GM12865 (cell line): ENCODE data around the gene SUCLA2.

ENCODE experiments used
- DNase-seq: peaks from one replicate; pipeline ENCODE4 v3.0.0; 2010; ENCODE audit warnings: low read depth
- H3K4me3 ChIP-seq: 2 replicates; pipeline ENCODE4 v1.5.1; 2011; ENCODE audit warnings: mild to moderate bottlenecking, low read depth, low read length, control low read depth
- TF ChIP-seq, protein P1 (sequence below): IDR thresholded peaks from 2 replicates; pipeline ENCODE4 v1.5.1; 2011; ENCODE audit warnings: low read length, control low read depth, low read depth, inconsistent platforms; ENCODE audit not compliant: insufficient read depth; ENCODE audit errors: missing control alignments

The SUCLA2 gene

DNA sequence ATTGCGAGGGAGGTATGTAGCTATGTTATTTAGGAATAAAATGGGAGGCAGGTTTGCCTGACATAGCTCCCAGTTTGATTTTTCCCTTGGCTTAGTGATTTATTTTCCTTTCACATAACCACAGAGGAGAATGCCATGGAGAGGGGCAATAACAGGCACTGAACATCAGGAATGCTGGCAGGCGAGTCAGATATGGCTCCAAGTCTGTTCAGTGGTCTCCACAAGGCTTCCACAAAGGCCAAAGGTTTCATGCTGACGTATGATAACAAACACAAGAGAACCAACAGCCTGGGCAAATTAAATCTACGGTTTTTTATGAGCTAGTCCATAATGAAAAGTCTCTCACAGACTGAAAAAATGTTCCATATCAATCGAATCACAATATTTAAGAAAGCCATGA, 66.7 kb downstream of the SUCLA2 start:
- no peak overlapping the region for H3K4me3 ChIP-seq
- TF ChIP-seq, protein P1, sequence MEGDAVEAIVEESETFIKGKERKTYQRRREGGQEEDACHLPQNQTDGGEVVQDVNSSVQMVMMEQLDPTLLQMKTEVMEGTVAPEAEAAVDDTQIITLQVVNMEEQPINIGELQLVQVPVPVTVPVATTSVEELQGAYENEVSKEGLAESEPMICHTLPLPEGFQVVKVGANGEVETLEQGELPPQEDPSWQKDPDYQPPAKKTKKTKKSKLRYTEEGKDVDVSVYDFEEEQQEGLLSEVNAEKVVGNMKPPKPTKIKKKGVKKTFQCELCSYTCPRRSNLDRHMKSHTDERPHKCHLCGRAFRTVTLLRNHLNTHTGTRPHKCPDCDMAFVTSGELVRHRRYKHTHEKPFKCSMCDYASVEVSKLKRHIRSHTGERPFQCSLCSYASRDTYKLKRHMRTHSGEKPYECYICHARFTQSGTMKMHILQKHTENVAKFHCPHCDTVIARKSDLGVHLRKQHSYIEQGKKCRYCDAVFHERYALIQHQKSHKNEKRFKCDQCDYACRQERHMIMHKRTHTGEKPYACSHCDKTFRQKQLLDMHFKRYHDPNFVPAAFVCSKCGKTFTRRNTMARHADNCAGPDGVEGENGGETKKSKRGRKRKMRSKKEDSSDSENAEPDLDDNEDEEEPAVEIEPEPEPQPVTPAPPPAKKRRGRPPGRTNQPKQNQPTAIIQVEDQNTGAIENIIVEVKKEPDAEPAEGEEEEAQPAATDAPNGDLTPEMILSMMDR = no peak
- DNase-seq = no peak

GRCh38 chr13:47932950-47933923, 67.8 kb downstream of the SUCLA2 start:
- TF ChIP-seq, protein P1 = no peak
- H3K4me3 ChIP-seq = no peak overlapping the region
- no peak for DNase-seq

DNA sequence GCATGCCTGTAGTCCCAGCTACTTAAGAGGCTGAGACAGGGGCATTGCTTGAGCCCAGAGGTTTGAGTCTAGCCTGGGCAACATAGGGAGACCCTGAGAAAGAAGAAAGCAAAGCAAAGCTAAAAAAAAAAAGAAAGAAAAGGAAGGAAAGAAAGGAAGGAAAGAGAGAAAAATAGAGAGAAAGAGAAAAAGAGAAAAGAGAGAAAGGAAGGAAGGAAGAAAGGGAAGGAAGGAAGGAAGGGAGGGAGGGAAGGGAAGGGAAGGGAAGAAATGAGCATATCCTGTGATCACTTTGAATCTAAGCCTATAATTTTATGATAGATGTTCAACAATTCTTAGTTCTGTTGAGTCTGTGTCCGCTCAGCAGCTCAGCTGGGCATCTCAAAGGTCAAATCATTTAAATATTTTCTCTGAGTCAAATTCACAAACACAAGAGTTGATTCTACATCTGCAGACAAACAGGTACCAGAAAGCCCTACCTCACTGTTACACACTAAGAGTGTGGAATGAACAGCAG, 70.4 kb downstream of the SUCLA2 start:
- DNase-seq = no peak
- no peak overlapping the region for H3K4me3 ChIP-seq
- TF ChIP-seq, protein P1 = no peak

GRCh38 chr13:47929156-47929555, 71.9 kb downstream of the SUCLA2 start:
- DNase-seq = no peak
- no peak overlapping the region for H3K4me3 ChIP-seq
- TF ChIP-seq, protein P1 = no peak

GRCh38 chr13:47917022-47917574, 84.0 kb downstream of the SUCLA2 start:
- no peak overlapping the region for H3K4me3 ChIP-seq
- TF ChIP-seq, protein P1 = no peak
- DNase-seq = peak; percentile 10

DNA sequence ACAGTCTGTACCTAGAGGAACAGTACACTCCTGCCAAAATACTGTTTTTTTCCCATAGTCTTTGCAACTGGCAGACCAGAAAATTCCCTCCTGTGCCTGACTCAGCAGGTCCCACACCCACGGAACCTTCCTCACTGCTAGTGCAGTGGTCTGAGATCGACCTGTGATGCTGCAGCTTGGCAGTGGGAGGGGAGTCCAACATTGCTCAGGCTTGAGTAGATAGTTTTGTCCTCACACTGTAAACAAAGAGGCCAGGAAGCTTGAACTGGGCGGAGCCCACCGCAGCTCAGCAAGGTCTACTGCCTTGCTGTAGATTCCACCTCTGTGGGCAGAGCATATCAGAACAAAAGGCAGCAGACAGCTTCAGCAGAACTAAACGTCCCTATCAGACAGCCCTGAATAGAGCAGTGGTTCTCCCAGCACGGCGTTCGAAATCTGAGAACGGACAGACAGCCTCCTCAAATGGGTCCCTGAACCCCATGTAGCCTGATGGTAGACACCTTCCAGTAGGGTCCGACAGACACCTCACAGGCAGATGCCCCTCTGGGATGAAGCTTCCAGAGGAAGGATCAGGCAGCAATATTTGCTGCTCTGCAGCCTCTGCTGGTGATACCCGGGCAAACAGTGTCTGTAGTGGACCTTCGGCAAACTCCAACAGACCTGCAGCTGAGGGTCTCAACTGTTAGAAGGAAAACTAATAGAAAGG, 92.7 kb downstream of the SUCLA2 start:
- no peak for DNase-seq
- TF ChIP-seq, protein P1 = no peak
- H3K4me3 ChIP-seq = no peak overlapping the region
